ENCODE measurements around the gene OR10H4.
"Not testable (repeated sequence)": the region's sequence is repeated elsewhere in the genome, so short reads cannot be mapped to it uniquely, and the experiment has no call there.

Gene OR10H4, protein sequence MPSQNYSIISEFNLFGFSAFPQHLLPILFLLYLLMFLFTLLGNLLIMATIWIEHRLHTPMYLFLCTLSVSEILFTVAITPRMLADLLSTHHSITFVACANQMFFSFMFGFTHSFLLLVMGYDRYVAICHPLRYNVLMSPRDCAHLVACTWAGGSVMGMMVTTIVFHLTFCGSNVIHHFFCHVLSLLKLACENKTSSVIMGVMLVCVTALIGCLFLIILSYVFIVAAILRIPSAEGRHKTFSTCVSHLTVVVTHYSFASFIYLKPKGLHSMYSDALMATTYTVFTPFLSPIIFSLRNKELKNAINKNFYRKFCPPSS

DNA sequence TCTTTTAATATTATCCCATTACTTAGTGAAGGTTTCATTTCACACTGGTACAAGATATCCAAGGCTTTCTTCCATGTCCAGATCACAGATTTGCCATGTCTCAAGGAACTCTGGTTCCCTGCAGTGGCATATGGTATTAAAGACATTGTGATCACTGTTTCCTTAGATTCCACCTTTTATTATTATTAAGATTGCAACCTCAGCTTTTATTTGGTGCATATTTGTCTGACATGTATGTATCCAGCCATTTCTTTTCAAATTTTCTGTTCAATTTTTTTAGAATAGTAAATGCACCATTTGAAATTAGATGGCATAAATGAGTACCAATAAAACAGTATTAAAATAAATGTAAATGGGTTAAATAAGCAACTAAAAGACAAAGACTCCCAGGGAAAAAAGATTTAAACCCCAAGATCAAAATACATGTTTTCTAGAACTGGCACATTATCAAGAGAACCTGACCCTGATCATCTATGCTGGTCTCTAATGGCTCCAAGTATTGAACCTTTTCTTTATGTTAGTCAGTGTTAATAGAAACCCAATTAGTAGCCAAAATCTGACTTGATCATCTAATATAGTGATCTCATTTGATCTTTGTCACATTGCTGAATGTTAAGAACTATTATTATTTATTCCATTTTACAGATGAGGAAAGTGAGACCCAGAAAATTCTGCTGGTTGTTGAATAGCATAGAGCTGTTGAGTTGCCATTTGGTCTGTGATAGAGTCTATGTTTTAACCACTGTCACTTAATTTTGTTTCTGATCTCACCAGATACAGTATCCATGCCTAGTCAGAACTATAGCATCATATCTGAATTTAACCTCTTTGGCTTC, at the start of gene OR10H4:
TSS of gene OR10H4 (plus strand) at position 786 of the 836 bp plus-strand sequence. CDS start at position 786, 0 bp downstream.
- no peak for DNase-seq (ENCODE audit: low read depth in 1 of 2, low spot score in 1 of 2)

DNA sequence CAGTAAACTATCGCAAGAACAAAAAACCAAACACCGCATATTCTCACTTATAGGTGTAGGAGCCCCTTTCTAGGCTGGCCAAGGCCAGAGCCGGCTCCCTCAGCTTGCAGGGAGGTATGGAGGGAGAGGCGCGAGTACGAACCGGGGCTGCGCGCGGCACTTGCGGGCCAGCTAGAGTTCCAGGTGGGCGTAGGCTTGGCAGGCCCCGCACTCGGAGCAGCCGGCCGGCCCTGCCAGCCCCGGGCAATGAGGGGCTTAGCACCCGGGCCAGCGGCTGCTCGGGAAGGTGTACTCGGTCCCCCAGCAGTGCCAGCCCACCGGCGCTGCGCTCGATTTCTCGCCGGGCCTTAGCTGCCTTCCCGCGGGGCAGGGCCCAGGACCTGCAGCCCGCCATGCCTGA, 49.2 kb upstream of the OR10H4 start:
- not testable (repeated sequence) for DNase-seq (ENCODE audit: low read depth in 1 of 2, low spot score in 1 of 2)

DNA sequence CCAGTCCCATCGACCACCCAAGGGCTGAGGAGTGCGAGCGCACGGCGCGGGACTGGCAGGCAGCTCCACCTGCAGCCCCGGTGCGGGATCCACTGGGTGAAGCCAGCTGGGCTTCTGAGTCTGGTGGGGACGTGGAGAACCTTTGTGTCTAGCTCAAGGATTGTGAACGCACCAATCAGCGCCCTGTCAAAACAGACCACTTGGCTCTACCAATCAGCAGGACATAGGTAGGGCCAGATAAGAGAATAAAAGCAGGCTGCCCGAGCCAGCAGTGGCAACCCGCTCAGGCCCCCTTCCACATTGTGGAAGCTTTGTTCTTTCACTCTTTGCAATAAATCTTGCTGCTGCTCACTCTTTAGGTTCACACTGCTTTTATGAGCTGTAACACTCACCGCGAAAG, 48.8 kb upstream of the OR10H4 start:
- DNase-seq (ENCODE audit: low read depth in 1 of 2, low spot score in 1 of 2) = not testable (repeated sequence)

DNA sequence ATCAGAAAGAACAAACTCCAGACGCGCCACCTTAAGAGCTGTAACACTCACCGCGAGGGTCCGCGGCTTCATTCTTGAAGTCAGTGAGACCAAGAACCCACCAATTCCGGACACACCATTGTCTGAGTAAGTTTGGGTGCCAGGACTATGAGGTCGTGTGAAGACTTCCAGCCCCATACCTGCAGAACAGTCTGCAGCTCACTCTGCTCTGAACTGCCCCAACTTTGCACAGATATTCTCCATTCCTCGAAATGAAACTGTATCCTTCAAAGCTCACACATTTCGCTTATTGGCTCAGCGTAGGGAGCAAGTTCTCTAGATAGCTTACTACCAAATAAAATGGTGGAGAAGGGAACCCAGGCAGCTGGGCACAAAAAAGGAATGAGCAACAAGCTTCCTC, 48.3 kb upstream of the OR10H4 start:
- DNase-seq (ENCODE audit: low read depth in 1 of 2, low spot score in 1 of 2) = no peak

DNA sequence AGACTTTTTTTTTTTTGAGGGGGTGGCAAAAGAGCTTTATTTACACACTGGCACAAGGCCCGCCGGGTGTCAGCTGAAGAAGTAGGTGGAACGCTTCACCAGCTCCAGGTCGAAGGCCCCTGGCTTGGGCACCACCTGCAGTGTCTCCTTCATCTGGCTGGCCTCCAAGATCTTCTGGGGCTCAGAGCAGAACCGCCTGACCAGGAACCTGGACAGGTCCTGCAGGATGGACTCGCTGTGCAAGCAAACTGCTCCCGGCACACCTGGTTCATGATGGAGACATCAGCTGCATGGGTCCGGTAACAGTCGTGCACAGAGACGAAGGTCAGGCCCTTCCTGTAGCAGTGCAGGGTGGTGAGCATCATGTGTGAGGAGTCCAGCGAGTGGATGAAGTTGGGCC, 46.6 kb upstream of the OR10H4 start:
- no peak for DNase-seq (ENCODE audit: low read depth in 1 of 2, low spot score in 1 of 2)

DNA sequence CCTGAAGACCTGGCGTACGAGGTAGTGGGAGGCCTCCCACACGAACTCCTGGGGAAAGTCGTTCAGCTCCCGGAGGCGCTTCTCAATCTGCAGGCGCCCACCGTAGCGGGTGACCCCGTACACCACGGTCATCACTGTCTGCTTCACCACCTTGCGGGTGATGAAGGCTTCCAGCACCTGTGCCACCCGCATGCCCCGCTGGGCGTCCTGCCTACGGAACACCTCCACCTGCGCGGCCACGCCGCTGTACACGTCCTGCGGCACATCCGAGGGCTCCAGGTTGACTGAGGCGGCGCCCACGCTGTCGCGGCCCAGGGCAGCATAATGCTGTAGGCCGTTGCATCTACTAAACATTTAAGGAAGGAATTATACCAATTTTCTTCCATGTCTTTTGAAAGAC, 45.9 kb upstream of the OR10H4 start:
- not testable (repeated sequence) for DNase-seq (ENCODE audit: low read depth in 1 of 2, low spot score in 1 of 2)

DNA sequence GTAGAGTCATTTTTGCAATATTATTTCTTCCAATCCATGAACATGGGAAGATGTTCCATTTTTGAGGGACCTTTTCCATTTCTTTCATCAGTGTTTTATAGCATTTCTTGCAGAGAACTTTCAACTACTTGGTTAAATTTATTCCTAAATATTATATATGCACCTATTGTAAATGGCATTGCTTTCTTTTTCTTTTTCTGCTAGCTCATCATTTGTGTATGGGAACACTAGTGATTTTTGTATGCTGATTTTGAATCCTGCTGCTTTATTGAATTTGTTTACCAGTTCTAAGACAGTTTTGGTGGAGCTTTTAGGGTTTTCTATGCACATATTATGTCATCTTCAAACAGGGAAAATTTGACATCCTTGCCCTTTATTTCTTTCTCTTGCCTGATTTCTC, 43.8 kb upstream of the OR10H4 start:
- DNase-seq (ENCODE audit: low read depth in 1 of 2, low spot score in 1 of 2) = no peak

DNA sequence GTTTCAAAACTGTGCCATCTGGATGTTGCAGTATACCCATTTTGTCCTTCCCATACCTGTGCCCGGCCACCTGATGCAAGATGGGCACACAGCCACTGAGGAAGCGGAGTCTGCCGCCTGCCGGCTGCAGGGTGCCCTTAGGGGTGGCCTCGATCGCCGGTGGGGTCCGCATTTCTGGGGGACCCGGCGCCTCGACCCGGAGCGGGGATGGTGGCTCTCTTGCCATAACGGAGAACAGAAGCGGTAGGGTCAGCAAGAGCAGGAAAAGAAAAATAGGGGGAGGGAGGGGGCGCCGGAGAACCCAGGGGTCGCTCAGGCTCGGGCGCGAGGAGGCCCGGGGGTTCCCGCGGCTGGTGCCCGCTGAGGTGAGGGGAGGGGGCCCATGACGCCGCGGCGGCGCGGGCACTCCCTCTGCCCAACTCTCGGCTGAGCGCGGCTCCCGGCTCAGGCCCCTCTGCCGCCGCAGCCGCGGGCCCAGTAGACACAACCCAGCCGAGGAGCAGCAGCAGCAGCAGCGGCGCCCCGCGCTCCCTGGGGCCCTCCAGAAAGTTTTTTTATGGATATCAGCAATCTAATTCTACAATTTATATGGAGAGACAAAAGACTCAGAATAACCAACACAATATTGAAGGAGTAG, 37.1 kb upstream of the OR10H4 start:
- DNase-seq (ENCODE audit: low read depth in 1 of 2, low spot score in 1 of 2) = no peak

DNA sequence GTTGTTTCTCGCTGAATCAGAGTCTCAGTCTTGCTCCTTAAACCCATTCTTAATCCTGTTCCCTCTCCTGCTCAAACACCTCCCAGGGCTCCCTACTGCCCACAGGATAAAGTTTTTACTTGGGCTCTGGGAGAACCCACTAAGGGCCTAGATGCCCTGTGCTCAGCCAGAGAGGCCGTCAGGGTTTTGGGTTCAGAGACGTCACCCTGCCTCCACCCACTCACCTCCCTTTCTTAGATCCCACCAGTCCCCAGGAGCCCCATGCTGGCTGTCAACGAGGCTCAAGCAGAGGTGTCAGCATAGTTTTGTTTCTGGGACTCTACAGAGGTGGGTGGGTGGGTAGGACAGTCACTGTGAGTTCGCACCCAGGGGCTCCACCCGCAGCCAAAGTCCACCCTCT, 35.4 kb upstream of the OR10H4 start:
- DNase-seq (ENCODE audit: low read depth in 1 of 2, low spot score in 1 of 2) = no peak

DNA sequence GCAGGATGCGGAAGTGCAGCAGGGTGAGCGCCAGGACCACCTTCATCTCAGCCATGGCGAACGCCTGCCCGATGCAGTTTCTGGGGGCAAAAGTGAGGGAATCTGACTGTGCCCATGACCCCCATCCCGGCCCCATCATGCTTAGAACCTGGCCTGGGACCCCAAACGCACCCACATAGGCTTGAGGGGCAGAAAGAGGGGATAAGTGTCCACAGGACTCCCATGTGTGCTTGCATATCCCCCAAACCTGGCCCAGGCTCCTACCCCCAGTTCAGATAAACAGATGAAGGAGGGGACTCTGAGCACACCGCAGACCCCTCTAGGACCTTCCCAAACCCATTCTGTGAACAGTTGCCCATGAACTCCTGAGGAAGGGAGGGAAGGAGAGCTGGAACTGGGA, 35.0 kb upstream of the OR10H4 start:
- no peak for DNase-seq (ENCODE audit: low read depth in 1 of 2, low spot score in 1 of 2)

DNA sequence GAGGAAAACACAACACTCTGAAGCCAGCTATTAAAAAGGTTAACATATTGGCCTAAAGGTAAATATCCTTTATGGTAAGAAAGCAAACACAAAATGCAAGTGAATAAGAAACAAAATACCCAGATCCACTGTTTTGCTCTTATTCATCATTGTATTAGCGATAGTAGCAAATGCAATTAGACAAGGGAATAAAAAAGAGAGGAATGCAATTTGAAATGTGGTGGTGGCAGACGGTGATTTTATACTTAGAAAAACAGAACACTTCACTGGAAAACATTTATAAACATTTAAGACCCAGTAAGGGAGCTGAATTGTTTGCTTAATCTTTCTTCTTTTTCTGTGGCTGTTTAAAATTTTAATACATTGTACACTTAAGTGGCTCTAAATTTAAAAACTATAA, 33.7 kb upstream of the OR10H4 start:
- no peak for DNase-seq (ENCODE audit: low read depth in 1 of 2, low spot score in 1 of 2)

DNA sequence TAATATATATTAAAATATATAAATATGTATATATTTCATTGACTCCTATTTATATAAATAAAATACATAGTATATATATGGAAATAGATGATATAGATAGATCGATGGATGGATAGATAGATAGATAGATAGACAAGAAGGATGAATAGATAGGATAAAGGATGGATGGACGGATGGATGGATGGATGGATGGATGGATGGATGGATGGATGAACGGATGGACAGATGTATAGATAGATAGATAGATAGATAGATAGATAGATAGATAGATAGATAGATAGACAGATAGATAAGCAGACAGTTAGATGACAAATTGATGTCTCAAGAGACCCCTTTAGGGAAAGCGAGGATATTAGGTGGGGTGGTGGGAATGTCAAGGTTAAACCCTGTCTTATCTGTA, 29.6 kb upstream of the OR10H4 start:
- no peak for DNase-seq (ENCODE audit: low read depth in 1 of 2, low spot score in 1 of 2)

DNA sequence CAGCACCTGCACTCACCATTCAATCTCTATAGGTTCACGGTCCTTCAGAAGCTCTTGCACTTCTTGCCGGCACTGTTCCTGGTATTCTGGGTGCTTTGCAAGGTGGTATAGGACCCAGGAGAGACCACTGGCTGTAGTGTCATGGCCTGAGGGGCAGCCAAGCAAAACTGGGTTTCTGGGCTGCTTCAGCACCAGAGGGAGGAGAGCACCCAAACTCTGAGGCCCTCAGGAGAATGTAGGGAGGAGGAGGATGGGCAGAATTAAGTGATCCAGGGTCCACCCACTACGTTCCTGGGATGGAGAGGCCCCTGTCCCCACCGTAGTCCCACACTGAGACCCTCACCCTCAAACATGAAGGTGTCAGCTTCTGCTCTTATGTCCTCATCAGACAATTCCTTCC, 26.8 kb upstream of the OR10H4 start:
- no peak for DNase-seq (ENCODE audit: low read depth in 1 of 2, low spot score in 1 of 2)

DNA sequence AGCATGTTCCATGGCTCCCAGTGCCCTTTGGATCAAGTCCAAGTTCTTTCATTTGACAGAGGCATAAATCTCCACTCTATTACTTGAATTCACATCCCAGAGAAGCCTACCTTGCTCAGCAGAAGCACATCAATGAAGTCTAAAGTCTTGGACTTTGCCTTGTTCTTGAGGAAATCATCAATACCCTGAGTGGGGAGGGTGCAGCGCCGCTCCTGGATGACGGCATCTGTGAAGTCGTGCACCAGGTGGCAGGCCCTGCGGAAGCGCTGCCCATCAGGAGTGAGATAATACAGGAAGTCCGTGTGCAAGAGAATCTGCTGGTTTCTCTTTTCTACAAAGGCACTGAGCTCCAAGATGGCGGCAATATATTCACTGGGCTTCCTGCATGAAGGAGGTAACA, 25.1 kb upstream of the OR10H4 start:
- no peak for DNase-seq (ENCODE audit: low read depth in 1 of 2, low spot score in 1 of 2)

DNA sequence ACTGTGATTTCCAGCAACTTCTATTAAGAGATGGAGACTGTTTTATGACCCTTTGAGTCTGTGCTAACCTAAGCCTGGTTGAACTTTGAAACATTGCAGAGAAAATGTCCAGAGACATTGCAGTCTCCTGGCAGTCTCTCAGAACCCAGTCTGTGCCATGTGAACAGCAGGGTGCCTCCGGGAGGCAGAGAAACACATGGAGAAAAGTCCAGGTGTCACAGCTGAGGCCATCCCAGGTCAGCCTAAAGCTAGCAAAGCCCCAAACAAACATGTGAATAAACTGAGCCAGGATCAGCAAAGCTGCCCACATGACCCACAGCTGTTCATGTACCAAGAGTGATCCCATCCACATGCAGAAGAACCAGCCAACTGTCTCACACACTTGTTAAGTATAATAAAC, 22.3 kb upstream of the OR10H4 start:
- DNase-seq (ENCODE audit: low read depth in 1 of 2, low spot score in 1 of 2) = no peak

DNA sequence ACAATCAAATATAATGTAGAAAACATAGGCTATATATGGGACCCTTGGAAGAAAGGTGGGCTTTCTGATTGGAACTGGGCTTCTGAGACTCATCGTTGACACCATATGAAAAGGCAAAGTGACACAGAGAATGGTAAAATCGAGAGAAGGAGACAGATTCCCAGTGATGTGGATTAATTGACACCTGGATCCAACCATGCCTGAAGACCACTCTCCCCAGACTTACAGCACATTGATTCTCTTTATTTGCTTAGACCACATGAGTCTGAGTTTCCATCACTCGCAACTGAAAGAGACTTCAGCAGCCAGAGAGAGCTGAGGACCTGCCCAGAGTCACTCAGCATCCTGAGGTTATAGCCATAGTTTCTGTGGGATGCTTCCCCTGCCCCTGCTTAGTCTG, 20.5 kb upstream of the OR10H4 start:
- no peak for DNase-seq (ENCODE audit: low read depth in 1 of 2, low spot score in 1 of 2)

DNA sequence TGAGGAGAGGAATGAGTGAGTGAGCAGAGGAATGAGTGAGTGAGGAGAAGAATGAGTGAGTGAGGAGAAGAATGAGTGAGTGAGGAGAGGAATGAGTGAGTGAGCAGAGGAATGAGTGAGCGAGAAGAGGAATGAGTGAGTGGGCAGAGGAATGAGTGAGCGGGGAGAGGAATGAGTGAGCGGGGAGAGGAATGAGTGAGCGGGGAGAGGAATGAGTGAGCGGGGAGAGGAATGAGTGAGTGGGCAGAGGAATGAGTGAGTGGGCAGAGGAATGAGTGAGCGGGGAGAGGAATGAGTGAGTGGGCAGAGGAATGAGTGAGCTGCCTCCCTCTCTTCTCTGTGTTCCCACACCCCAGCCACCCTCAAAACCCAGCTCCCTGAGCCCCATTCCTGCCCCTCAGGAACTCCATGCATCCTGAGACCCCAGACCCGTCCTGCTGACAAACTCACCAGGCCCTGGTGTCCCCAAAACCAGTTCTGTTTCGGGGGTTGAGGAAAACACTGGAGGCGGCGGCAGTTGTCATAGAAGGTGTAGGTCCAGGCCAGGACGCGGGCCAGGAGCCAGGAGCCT, 15.0 kb upstream of the OR10H4 start:
- not testable (repeated sequence) for DNase-seq (ENCODE audit: low read depth in 1 of 2, low spot score in 1 of 2)

DNA sequence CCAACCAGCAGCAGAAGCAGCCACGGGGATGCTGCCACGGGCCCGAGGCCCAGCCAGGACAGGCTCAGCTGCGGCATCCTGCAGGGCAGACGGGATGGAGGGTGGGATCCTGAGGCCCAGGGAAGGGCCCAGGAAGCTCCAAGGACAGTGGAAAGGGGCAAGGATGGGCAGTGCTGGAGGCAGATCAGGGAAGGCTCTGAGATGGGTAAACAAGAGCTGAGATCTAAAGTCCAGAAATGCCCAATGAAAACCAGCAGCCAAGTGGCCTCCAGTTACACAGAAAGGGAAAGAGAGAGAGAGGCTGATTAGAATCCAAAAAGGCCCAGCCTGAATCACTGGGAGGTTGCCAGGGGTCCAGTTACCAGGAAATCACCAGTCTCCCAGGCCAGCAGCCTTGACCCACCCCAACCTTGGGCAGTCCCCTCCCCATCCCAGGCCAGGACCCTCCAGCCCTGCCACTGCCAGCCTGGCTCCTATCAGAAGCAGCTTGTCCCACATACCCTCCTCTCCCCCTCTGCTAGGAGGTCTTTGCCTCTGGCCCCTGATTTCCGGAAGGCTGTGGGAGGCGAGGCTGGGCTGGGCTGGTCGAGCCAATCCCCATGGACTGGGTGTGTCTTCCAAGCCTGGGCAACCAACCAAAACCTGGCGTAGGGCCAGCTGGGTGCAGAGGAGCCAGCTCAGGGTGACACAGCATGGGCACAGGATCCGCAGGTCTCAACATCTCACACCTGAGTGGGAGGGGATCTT, 14.3 kb upstream of the OR10H4 start, which contains the start of gene CYP4F11:
TSS of gene CYP4F11 (minus strand) at position 198 of the 747 bp plus-strand sequence. CDS start at position 77, 121 bp downstream.
- DNase-seq (ENCODE audit: low read depth in 1 of 2, low spot score in 1 of 2) = no peak

DNA sequence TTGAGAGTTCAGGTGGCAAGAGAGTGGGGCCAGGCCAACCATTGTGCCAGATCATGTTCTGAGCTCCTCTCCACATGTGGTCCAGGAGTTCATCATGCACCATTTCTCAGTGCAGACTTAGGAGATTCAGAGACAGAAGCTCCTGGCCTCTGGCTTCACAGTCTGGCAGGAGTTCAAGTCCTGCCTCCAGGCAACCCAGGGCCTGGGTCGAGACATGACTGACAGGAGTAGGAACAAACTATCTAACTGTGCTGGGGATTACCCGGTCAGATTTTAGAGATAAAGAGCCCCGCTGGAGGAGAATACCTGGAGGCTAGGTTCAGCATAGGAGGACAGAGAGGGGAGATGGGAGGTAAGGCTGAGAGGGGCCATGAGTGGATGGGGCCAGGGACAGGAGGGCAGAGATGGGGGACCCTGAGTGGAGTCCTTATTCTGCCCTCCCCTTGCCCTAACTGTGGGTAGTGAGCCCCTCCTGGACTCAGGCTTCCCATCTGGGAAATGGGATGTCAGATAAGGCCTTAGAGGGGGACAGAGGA, 13.6 kb upstream of the OR10H4 start:
- no peak for DNase-seq (ENCODE audit: low read depth in 1 of 2, low spot score in 1 of 2)

DNA sequence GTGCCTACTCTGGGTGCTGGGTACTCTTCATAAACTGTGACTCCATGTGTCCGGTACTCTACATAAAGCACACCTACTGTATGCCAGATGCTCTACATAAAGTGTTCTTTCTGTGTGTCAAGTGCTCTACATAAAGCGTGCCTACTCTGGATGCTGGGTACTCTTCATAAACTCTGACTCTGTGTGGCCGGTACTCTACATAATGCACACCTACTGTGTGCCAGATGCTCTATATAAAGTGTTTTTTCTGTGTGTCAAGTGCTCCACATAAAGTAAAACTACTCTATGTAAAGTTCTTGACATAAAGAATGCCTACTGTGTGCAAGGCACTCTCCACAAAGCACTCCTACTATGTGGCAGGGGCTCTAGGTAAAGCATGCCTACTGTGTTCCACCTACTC, 12.6 kb upstream of the OR10H4 start:
- DNase-seq (ENCODE audit: low read depth in 1 of 2, low spot score in 1 of 2) = no peak

DNA sequence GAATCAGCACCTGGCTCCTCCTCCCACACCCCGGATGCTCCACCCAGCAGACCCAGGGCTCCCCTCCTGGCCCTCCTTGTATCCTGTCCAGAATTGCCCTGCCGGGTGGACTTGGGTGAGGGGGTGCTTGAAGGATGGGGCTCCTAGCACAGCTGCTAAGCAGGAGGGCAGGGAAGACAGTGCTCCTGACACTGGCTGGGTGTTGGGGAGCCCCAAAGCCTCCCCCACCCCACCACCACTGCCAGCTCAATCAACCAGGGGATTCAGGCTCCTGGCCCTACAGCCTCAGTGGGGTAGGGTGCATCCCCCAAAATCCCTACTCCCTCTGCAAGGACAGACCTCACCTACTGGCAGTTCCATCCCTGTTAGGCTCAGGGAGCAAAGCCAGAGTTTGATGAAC, 11.9 kb upstream of the OR10H4 start:
- DNase-seq (ENCODE audit: low read depth in 1 of 2, low spot score in 1 of 2) = no peak

Data from stimulated activated CD4-positive, alpha-beta T cell treated with anti-CD3 and anti-CD28 coated beads, Interleukin-15, amount 100 ng/mL, for 1 hour (primary cell).